H1 (cell line): ENCODE measurements around the gene MTIF2. TPM values are rescaled to one million over a fixed set of nuclear protein-coding genes. Genes with fewer than 3 reads are reported as not detected.

Experiments used
- CTCF ChIA-PET: fragments of 300-600 bp; sonication (Branson Sonifier 250); formaldehyde crosslinking; loops from one replicate; lab custom pipeline; 2021; ENCODE audit not compliant: partially characterized antibody; lab: Charles Lee
- POLR2A ChIA-PET: fragments of 300-600 bp; sonication (Branson Sonifier 250); formaldehyde crosslinking; loops from one replicate; lab custom pipeline; 2021; ENCODE audit warnings: inconsistent platforms; ENCODE audit not compliant: partially characterized antibody; lab: Charles Lee
- DNase-seq, 2 experiments: peaks; one replicate each; pipeline versions ENCODE4 v3.0.0 to v3.0.0-alpha.2; 2010 to 2022; ENCODE audit warnings: low spot score in 2 of 2, low read depth in 1 of 2, mixed read lengths in 1 of 2
- FAIRE-seq: peaks from 2 replicates; lab custom pipeline; 2011; peaks lifted over from hg19 to GRCh38; lab: Jason Lieb, UNC
- H2AFZ ChIP-seq: 2 replicates; pipeline ENCODE4 v1.8.1; 2012; ENCODE audit warnings: low read length, inconsistent platforms
- H2AK5ac ChIP-seq: 2 replicates; pipeline ENCODE4 v1.6.1; 2013; ENCODE audit warnings: low read depth, low read length
- H2BK120ac ChIP-seq: replicated peaks from 2 replicates; pipeline ENCODE3; 2013; ENCODE audit warnings: low read depth, low read length, inconsistent platforms
- H2BK12ac ChIP-seq: 2 replicates; pipeline ENCODE4 v1.6.1; 2013; ENCODE audit warnings: low read depth, low read length
- H2BK15ac ChIP-seq: 2 replicates; pipeline ENCODE4 v1.6.1; 2013; ENCODE audit warnings: low read length
- H2BK20ac ChIP-seq: 2 replicates; pipeline ENCODE4 v1.6.1; 2013; ENCODE audit warnings: low read length
- H2BK5ac ChIP-seq: 2 replicates; pipeline ENCODE4 v1.6.1; 2013; ENCODE audit warnings: low read depth, low read length
- H3K14ac ChIP-seq: 2 replicates; pipeline ENCODE4 v1.6.1; 2013; ENCODE audit warnings: inconsistent platforms; ENCODE audit not compliant: insufficient read length
- H3K18ac ChIP-seq: 2 replicates; pipeline ENCODE4 v1.6.1; 2013; ENCODE audit warnings: low read length; ENCODE audit errors: extremely low read depth
- H3K23ac ChIP-seq: 2 replicates; pipeline ENCODE4 v1.6.1; 2013; ENCODE audit warnings: inconsistent platforms; ENCODE audit not compliant: insufficient read length
- H3K23me2 ChIP-seq: 2 replicates; pipeline ENCODE4 v1.6.1; 2013; ENCODE audit warnings: low read depth, low read length
- H3K27ac ChIP-seq: 2 replicates; pipeline ENCODE4 v1.6.1; 2011; ENCODE audit warnings: low read depth, low read length, inconsistent platforms
- H3K27me3 ChIP-seq, 4 experiments: replicated peaks in 1 of 4; 1 replicate in 1 of 4; 2 replicates in 3 of 4; pipeline versions ENCODE4 v1.6.1 to v1.8.1; 2011 to 2013; ENCODE audit warnings: low read length in 3 of 4, mild to moderate bottlenecking in 3 of 4, inconsistent platforms in 2 of 4, mixed read lengths in 2 of 4, moderate library complexity in 1 of 4; ENCODE audit not compliant: control insufficient read depth in 3 of 4, insufficient read depth in 3 of 4; ENCODE audit errors: extremely low read depth in 1 of 4
- H3K36me3 ChIP-seq, 4 experiments: 2 replicates each; pipeline versions ENCODE4 v1.6.1 to v1.8.1; 2011 to 2013; ENCODE audit warnings: mild to moderate bottlenecking in 4 of 4, low read length in 3 of 4, moderate library complexity in 2 of 4, control low read depth in 1 of 4, inconsistent platforms in 1 of 4; ENCODE audit not compliant: insufficient read depth in 4 of 4, control insufficient read depth in 2 of 4
- H3K4ac ChIP-seq: replicated peaks from 2 replicates; pipeline ENCODE3; 2013; ENCODE audit warnings: low read length, low read depth, mixed read lengths, inconsistent platforms; ENCODE audit not compliant: insufficient read length
- H3K4me1 ChIP-seq, 4 experiments: replicated peaks in 1 of 4; 1 replicate in 1 of 4; 2 replicates in 3 of 4; pipeline versions ENCODE4 v1.6.1 to v1.8.1; 2011 to 2013; ENCODE audit warnings: low read length in 3 of 4, inconsistent platforms in 2 of 4, mixed read lengths in 1 of 4; ENCODE audit not compliant: insufficient read depth in 4 of 4, control insufficient read depth in 3 of 4
- H3K4me2 ChIP-seq, 2 experiments: 2 replicates each; pipeline versions ENCODE4 v1.6.1 to v1.8.1; 2011 to 2013; ENCODE audit warnings: low read depth in 2 of 2, low read length in 2 of 2, control low read depth in 1 of 2, inconsistent platforms in 1 of 2, mild to moderate bottlenecking in 1 of 2; ENCODE audit not compliant: insufficient read depth in 1 of 2
- H3K4me3 ChIP-seq, 4 experiments: fragments of 200-600, 300-600 bp in 1 of 4; sonication (generic), shearing (Covaris generic), sonication (Bioruptor Twin) in 1 of 4; 2 replicates each; pipeline versions ENCODE4 v1.5.1 to v1.8.1; 2011 to 2016; ENCODE audit warnings: low read length in 4 of 4, low read depth in 3 of 4, control low read depth in 2 of 4, inconsistent platforms in 2 of 4, mild to moderate bottlenecking in 2 of 4, mixed read lengths in 1 of 4, moderate library complexity in 1 of 4; ENCODE audit not compliant: insufficient read depth in 2 of 4; ENCODE audit errors: extremely low read depth in 1 of 4
- H3K56ac ChIP-seq: replicated peaks from 2 replicates; pipeline ENCODE3; 2013; ENCODE audit warnings: low read depth, mild to moderate bottlenecking, mixed read lengths, low read length, inconsistent platforms; ENCODE audit not compliant: insufficient read length
- H3K79me1 ChIP-seq: 2 replicates; pipeline ENCODE4 v1.6.1; 2013; ENCODE audit warnings: low read depth, low read length, control low read depth
- H3K79me2 ChIP-seq, 2 experiments: 2 replicates each; pipeline versions ENCODE4 v1.6.1 to v1.8.1; 2012 to 2013; ENCODE audit warnings: low read length in 2 of 2, mild to moderate bottlenecking in 2 of 2, inconsistent platforms in 1 of 2; ENCODE audit not compliant: insufficient read depth in 2 of 2, control insufficient read depth in 1 of 2
- H3K9ac ChIP-seq, 4 experiments: replicated peaks in 1 of 4; 1 replicate in 1 of 4; 2 replicates in 3 of 4; pipeline versions ENCODE4 v1.6.1 to v1.8.1; 2011 to 2013; ENCODE audit warnings: low read depth in 3 of 4, low read length in 3 of 4, control low read depth in 2 of 4, mild to moderate bottlenecking in 2 of 4, moderate library complexity in 2 of 4, inconsistent platforms in 1 of 4; ENCODE audit errors: extremely low read depth in 1 of 4
- H3K9me3 ChIP-seq, 2 experiments: 2 replicates each; pipeline versions ENCODE4 v1.6.1 to v1.8.1; 2012 to 2013; ENCODE audit warnings: mild to moderate bottlenecking in 2 of 2, moderate library complexity in 2 of 2, control low read depth in 1 of 2, inconsistent platforms in 1 of 2, low read depth in 1 of 2, low read length in 1 of 2, mixed read lengths in 1 of 2; ENCODE audit not compliant: insufficient read depth in 2 of 2
- H4K20me1 ChIP-seq, 2 experiments: replicated peaks in 1 of 2; 2 replicates each; pipeline versions ENCODE3 to v1.8.1; 2011 to 2013; ENCODE audit warnings: inconsistent platforms in 2 of 2, low read length in 2 of 2, mild to moderate bottlenecking in 1 of 2; ENCODE audit not compliant: insufficient read depth in 2 of 2, control insufficient read depth in 1 of 2
- H4K5ac ChIP-seq: 2 replicates; pipeline ENCODE4 v1.6.1; 2013; ENCODE audit warnings: low read length, low read depth, mixed read lengths, inconsistent platforms; ENCODE audit not compliant: insufficient read length
- H4K8ac ChIP-seq: 2 replicates; pipeline ENCODE4 v1.8.0; 2013; ENCODE audit warnings: mild to moderate bottlenecking, moderate library complexity, low read length, inconsistent platforms; ENCODE audit not compliant: insufficient read depth; ENCODE audit errors: extremely low read depth
- H4K91ac ChIP-seq: replicated peaks from 2 replicates; pipeline ENCODE3; 2013; ENCODE audit warnings: low read length, mixed read lengths, inconsistent platforms; ENCODE audit not compliant: insufficient read length
- ASH2L ChIP-seq: fragments of 200-600, 300-600 bp; sonication (generic); IDR thresholded peaks from one replicate; pipeline ENCODE4 v1.7.1; 2017; ENCODE audit warnings: low read length
- ATF2 ChIP-seq: IDR thresholded peaks from 2 replicates; pipeline ENCODE4 v1.6.1; 2012; ENCODE audit warnings: low read length, inconsistent platforms
- BRCA1 ChIP-seq: IDR thresholded peaks from 2 replicates; pipeline ENCODE4 v1.6.1; 2012; ENCODE audit warnings: low read depth, low read length, improper control_type of control experiment
- CEBPB ChIP-seq: IDR thresholded peaks from 2 replicates; pipeline ENCODE4 v1.6.1; 2012; ENCODE audit warnings: low read depth, low read length
- EP300 ChIP-seq, 2 experiments: IDR thresholded peaks; 1 replicate in 1 of 2; 2 replicates in 1 of 2; pipeline ENCODE4 v1.6.1; 2011 to 2012; ENCODE audit warnings: low read depth in 2 of 2, low read length in 2 of 2, mild to moderate bottlenecking in 2 of 2, borderline replicate concordance in 1 of 2, inconsistent platforms in 1 of 2, moderate library complexity in 1 of 2
- FOSL1 ChIP-seq: IDR thresholded peaks from 2 replicates; pipeline ENCODE4 v1.6.1; 2011; ENCODE audit warnings: mild to moderate bottlenecking, low read depth, low read length, moderate library complexity; ENCODE audit not compliant: insufficient read depth
- JUND ChIP-seq: IDR thresholded peaks from 2 replicates; pipeline ENCODE4 v1.6.1; 2011; ENCODE audit warnings: mild to moderate bottlenecking, improper control_type of control experiment, low read length
- MAFK ChIP-seq: IDR thresholded peaks from 2 replicates; pipeline ENCODE4 v1.6.1; 2012; ENCODE audit warnings: low read depth, mild to moderate bottlenecking, improper control_type of control experiment, low read length
- RAD21 ChIP-seq, 2 experiments: IDR thresholded peaks in 1 of 2; conservative IDR thresholded peaks in 1 of 2; 2 replicates each; pipeline ENCODE4 v1.6.1; 2011; ENCODE audit warnings: low read depth in 2 of 2, low read length in 2 of 2, improper control_type of control experiment in 1 of 2, inconsistent platforms in 1 of 2, mild to moderate bottlenecking in 1 of 2, moderate library complexity in 1 of 2
- RXRA ChIP-seq: IDR thresholded peaks from 2 replicates; pipeline ENCODE4 v1.6.1; 2011; ENCODE audit warnings: low read depth, mild to moderate bottlenecking, low read length, moderate library complexity; ENCODE audit not compliant: insufficient read depth
- SUZ12 ChIP-seq: fragments of 200-600 bp; sonication (generic); IDR thresholded peaks from 2 replicates; pipeline ENCODE4 v1.6.1; 2012; ENCODE audit warnings: mild to moderate bottlenecking, inconsistent platforms, low read length, moderate library complexity, mixed read lengths
- WGBS, 2 experiments: shearing (Covaris generic) in 1 of 2; methylation state at CpG; one replicate each; pipeline versions ENCODE4 v1.1.6 to v1.1.7; 2013 to 2015; ENCODE audit warnings: low lambda C conversion rate in 2 of 2, mixed read lengths in 2 of 2, inconsistent platforms in 1 of 2, low coverage in 1 of 2, missing lambda C conversion rate in 1 of 2; ENCODE audit not compliant: insufficient replicate concordance in 2 of 2, insufficient coverage in 1 of 2, insufficient read length in 1 of 2; ENCODE audit errors: extremely low coverage in 1 of 2, missing lambda C conversion rate in 1 of 2; 5-methylcytosine and 5-hydroxymethylcytosine counted together
- polyA plus RNA-seq, 7 experiments: library from polyadenylated mRNA; depleted of rRNA in 3 of 7; stranded (reverse) in 5 of 7; unstranded in 2 of 7; fragments of >200 nt in 5 of 7; fragments of 200-250 nt in 2 of 7; gene quantifications; 1 replicate in 5 of 7; 2 replicates in 1 of 7; 4 replicates in 1 of 7; pipeline versions ENCODE4 v1.2.1 to v1.2.3, GENCODE V29; 2011 to 2013; ENCODE audit warnings: missing spikeins in 2 of 7, mixed read lengths in 2 of 7
- total RNA-seq: library from RNA; stranded (reverse); fragmentation: NEBNext Ultra II Directional; extraction: Animal tissue kit (Norgen Biotek cat#: 25700); gene quantifications from 2 replicates; pipeline ENCODE4 v1.2.1, GENCODE V29; 2021
- TF ChIP-seq, protein P1 (sequence below): IDR thresholded peaks from 2 replicates; pipeline ENCODE4 v1.6.1; 2011; ENCODE audit warnings: low read depth, mild to moderate bottlenecking, low read length; ENCODE audit not compliant: insufficient read depth

MTIF2 gene
- total and polyA plus RNA-seq, 2 of the 8 experiments (the other 6 are each of a cell fraction or from before 2014, with no cell fraction given): 11.0 to 36.0 TPM

DNA sequence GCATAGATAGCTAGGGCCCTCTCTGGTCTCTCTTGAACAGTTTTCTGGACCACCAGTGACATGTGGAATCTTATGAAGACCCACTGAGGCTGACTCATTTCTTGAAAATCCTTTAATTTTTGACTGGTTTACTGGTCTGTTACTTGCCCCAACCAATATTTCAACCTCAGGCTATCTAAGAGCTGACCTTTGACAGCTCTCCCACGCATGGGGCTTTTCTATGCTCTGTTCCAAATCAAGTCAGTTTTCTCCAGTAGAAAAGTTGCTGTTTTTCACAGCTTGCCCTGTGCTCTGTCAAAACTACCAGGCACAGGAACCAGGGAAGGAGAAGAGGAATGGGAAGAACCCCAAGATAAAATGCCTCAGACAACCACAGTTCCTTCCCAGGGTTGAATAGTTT, 46.0 kb upstream of the MTIF2 start:
- Histone ChIP-seq H3K4me3 (no peak overlapping the region), H2BK120ac (no peak overlapping the region), H3K56ac (no peak overlapping the region), H3K27me3 (no peaks in the 10 kb centered on the region), H3K9me3 (no peaks in the 10 kb centered on the region), H3K4me2 (no peak overlapping the region), H3K23ac (no peak overlapping the region), H3K4ac (no peak overlapping the region), H4K8ac (no peak overlapping the region), H3K23me2 (no peaks in the 10 kb centered on the region), H2BK20ac (no peak overlapping the region), H3K4me1 (no peaks in the 10 kb centered on the region), H3K14ac (no peak overlapping the region), H4K5ac (no peak overlapping the region), H2AK5ac (no peak overlapping the region), H3K79me1 (no peaks in the 10 kb centered on the region), H2BK5ac (no peak overlapping the region), H3K9ac (no peak overlapping the region), H4K20me1 (no peaks in the 10 kb centered on the region), H2BK15ac (no peak overlapping the region), H3K18ac (no peak overlapping the region), H2AFZ (no peak overlapping the region), H3K27ac (no peak overlapping the region), H2BK12ac (no peak overlapping the region), H3K36me3 (peaks cover 2 to 80% (median 22%) of the 10 kb centered on the region in 4 experiments; a peak in 7 of 8 replicates), H3K79me2 (no peaks in the 10 kb centered on the region), H4K91ac (no peak overlapping the region)
- WGBS, 2 experiments: 93% methylated on average over 1 of the region's 1 CpG; no CpG with 5 or more reads in 1 of the 2 experiments
- FAIRE-seq (no peak), DNase-seq (no peak)
- ChIA-PET CTCF (interaction anchor here (0.7 to 1.7 kb wide), 2 partner anchors 23 to 157 kb away, joined by 3 to 6 read pairs; no protein-coding TSS in a partner anchor), POLR2A (no interaction called here)
- TF ChIP-seq BRCA1: no peak
- no peak for TF ChIP-seq CEBPB
- TF ChIP-seq RAD21 (IDR thresholded peaks at IDR 0.05 in 1 of 2, conservative IDR thresholded peaks at IDR 0.05 in 1 of 2; ENCODE audit: low read depth in 2 of 2, low read length in 2 of 2): no peak
- TF ChIP-seq, protein P1, sequence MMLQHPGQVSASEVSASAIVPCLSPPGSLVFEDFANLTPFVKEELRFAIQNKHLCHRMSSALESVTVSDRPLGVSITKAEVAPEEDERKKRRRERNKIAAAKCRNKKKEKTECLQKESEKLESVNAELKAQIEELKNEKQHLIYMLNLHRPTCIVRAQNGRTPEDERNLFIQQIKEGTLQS: no peak
- TF ChIP-seq EP300 (IDR thresholded peaks at IDR 0.05; ENCODE audit: borderline replicate concordance in 1 of 2, low read depth in 2 of 2, low read length in 2 of 2): no peak
- TF ChIP-seq MAFK: no peak
- TF ChIP-seq RXRA: no peak
- TF ChIP-seq ATF2: no peak
- TF ChIP-seq FOSL1: no peak
- TF ChIP-seq JUND: no peak
- no peak for TF ChIP-seq ASH2L
- TF ChIP-seq SUZ12: no peak
